Measurements from ENCODE around the gene KCNAB2.

The KCNAB2 gene

GRCh38 chr1:6099787-6100765, 54.4 kb downstream of the KCNAB2 start:
- no peak for DNase-seq

GRCh38 chr1:6100861-6101783, 55.4 kb downstream of the KCNAB2 start:
- DNase-seq = no peak

- DNase-seq = no peak
These were observed 56.3 kb downstream of the KCNAB2 start for GRCh38 chr1:6101826-6102531.

GRCh38 chr1:6102532-6102845, 56.8 kb downstream of the KCNAB2 start:
- DNase-seq = no peak

- no peak for DNase-seq
These were observed 57.6 kb downstream of the KCNAB2 start for GRCh38 chr1:6103111-6103853.

GRCh38 chr1:6103854-6104530, 58.3 kb downstream of the KCNAB2 start:
- DNase-seq = no peak

GRCh38 chr1:6104631-6105030, 58.9 kb downstream of the KCNAB2 start:
- DNase-seq = no peak

- DNase-seq = no peak
These were observed 59.6 kb downstream of the KCNAB2 start for GRCh38 chr1:6105218-6105679.

GRCh38 chr1:6105763-6106162, 60.1 kb downstream of the KCNAB2 start:
- DNase-seq = no peak

GRCh38 chr1:6106321-6106731, 60.6 kb downstream of the KCNAB2 start:
- no peak for DNase-seq

GRCh38 chr1:6106977-6107376, 61.3 kb downstream of the KCNAB2 start:
- no peak for DNase-seq

- DNase-seq = no peak
These were observed 62.0 kb downstream of the KCNAB2 start for GRCh38 chr1:6107409-6108356.

- DNase-seq = no peak
These were observed 62.8 kb downstream of the KCNAB2 start for GRCh38 chr1:6108476-6108875.

- peak; percentile 15 to 34 for DNase-seq
These were observed 63.4 kb downstream of the KCNAB2 start for GRCh38 chr1:6108937-6109614.

- DNase-seq = no peak
These were observed 64.0 kb downstream of the KCNAB2 start for GRCh38 chr1:6109688-6110087.

GRCh38 chr1:6110326-6110725, 64.6 kb downstream of the KCNAB2 start:
- DNase-seq = no peak

GRCh38 chr1:6111571-6111970, 65.9 kb downstream of the KCNAB2 start:
- DNase-seq = no peak

- no peak for DNase-seq
These were observed 66.5 kb downstream of the KCNAB2 start for GRCh38 chr1:6111991-6112689.

GRCh38 chr1:6112690-6113005, 67.0 kb downstream of the KCNAB2 start:
- no peak for DNase-seq
